B cell (primary cell): ENCODE measurements around the gene CDK5R2.

Source experiments
- EZH2 ChIP-seq: IDR thresholded peaks from 2 replicates; pipeline ENCODE4 v1.6.1; 2012; ENCODE audit warnings: borderline replicate concordance, low read depth, mild to moderate bottlenecking, moderate library complexity, low read length; ENCODE audit not compliant: insufficient read depth, poor library complexity, severe bottlenecking
- TF ChIP-seq, protein P1 (sequence below): fragments of 200-600 bp; IDR thresholded peaks from one replicate; pipeline ENCODE4 v1.8.0; 2022; ENCODE audit warnings: antibody characterized with exemption, mild to moderate bottlenecking

GRCh38 chr2:218985021-218985324, 25.5 kb downstream of the CDK5R2 start, which contains the start of gene FEV:
- TF ChIP-seq, protein P1, sequence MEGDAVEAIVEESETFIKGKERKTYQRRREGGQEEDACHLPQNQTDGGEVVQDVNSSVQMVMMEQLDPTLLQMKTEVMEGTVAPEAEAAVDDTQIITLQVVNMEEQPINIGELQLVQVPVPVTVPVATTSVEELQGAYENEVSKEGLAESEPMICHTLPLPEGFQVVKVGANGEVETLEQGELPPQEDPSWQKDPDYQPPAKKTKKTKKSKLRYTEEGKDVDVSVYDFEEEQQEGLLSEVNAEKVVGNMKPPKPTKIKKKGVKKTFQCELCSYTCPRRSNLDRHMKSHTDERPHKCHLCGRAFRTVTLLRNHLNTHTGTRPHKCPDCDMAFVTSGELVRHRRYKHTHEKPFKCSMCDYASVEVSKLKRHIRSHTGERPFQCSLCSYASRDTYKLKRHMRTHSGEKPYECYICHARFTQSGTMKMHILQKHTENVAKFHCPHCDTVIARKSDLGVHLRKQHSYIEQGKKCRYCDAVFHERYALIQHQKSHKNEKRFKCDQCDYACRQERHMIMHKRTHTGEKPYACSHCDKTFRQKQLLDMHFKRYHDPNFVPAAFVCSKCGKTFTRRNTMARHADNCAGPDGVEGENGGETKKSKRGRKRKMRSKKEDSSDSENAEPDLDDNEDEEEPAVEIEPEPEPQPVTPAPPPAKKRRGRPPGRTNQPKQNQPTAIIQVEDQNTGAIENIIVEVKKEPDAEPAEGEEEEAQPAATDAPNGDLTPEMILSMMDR = no peak
- no peak for TF ChIP-seq EZH2
